HT-29 (cell line): Measurements from ENCODE around the gene ULK1. TPM values are rescaled to one million over a fixed set of nuclear protein-coding genes. Genes with fewer than 3 reads are reported as not detected.
"Not testable (repeated sequence)": the region's sequence is repeated elsewhere in the genome, so short reads cannot be mapped to it uniquely, and the experiment has no call there.

Experiments
- DNase-seq: peaks from one replicate; pipeline ENCODE4 v3.0.0-alpha.2; 2015; ENCODE audit warnings: low spot score
- total RNA-seq: library from RNA; depleted of rRNA; stranded (reverse); fragments of >200 nt; shearing (Covaris generic); gene quantifications from 2 replicates; pipeline ENCODE4 v1.2.3, GENCODE V29; 2014

The ULK1 gene
- total RNA-seq, 1 experiment from 2014 or later = 9.6 TPM

GRCh38 chr12:131885543-131886057, 8.8 kb upstream of the ULK1 start:
- no peak for DNase-seq

GRCh38 chr12:131891722-131892121, 2.7 kb upstream of the ULK1 start:
- DNase-seq = not testable (repeated sequence)

DNA sequence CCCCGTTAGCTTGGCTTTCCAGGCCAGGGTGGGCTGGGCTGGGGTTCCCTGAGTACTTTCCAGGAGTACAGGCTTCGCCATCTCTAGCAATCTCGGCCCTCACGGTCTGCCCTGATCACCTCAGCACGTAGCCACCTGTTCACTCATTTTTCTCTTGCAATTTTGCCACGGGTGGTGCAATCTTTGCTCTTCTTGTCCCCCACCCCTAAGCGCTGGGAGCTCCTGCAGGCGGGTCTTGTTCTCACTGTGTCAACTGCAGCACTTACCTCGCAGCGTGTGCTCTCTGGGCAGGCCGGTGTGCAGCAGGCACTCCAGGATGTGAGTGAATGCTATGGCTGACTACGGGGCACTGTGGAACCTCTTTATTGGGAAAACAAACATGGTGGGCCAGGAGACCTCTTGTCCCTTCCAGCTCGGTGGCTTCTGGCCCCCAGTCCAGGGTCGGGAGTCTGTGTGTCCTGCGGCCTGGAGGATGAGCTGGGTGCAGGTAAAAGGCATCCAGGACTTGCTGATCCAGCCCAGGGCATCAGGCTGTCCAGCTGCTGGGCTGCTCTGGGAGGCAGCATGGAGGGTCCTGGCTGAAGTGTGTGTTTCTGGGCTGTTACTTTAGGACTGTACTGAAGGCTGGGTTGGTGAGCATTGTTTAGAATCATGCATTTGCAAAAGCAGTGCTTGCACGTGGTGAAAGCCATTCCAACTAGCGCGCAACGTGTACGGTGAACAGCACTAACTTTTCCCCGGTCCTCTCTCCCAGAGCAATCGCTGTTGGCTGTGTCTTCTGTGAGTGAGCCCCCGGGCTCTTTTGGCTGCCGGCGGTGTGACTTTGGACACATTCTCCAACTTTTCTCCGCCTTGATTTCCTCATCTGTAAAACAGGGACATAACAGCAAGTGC, 1.5 kb upstream of the ULK1 start:
- DNase-seq = no peak

DNA sequence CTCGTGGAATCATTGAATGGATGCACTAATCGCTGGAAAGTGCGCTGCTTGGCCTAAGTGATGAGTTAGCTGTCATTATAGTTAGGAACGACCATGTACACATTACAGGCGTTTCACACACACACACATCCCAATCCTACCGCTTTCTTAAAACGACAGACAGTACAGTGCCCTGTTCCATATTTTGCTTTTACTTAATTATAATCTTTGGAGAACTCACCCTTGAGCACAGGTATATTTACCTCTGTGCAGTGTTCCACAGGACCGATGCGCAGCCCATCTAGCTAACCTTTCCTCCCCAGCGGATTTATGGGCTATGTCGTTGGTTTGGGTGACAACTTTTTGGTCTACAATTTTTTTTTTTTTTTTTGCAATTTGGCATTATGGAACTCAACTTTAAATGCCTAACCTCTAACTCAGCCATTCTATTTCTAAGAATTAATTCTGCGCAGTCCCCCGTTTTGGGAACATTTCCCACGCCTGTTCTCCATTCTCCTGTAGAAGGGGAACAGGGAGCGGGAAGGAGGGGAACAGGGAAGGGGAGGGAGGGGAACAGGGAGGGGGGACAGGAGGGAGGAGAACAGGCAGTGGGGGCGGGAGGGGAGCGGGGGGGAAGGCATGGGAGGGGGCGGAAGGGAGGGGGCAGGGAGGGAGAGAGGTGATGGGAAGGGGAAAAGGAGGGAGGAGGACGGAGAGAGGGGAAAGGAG, 663 bp upstream of the ULK1 start:
- no peak for DNase-seq

GRCh38 chr12:131894981-131895639, 688 bp downstream of the ULK1 start:
- DNase-seq = peak; percentile 13

GRCh38 chr12:131895640-131896079, 1.2 kb downstream of the ULK1 start:
- DNase-seq = no peak

DNA sequence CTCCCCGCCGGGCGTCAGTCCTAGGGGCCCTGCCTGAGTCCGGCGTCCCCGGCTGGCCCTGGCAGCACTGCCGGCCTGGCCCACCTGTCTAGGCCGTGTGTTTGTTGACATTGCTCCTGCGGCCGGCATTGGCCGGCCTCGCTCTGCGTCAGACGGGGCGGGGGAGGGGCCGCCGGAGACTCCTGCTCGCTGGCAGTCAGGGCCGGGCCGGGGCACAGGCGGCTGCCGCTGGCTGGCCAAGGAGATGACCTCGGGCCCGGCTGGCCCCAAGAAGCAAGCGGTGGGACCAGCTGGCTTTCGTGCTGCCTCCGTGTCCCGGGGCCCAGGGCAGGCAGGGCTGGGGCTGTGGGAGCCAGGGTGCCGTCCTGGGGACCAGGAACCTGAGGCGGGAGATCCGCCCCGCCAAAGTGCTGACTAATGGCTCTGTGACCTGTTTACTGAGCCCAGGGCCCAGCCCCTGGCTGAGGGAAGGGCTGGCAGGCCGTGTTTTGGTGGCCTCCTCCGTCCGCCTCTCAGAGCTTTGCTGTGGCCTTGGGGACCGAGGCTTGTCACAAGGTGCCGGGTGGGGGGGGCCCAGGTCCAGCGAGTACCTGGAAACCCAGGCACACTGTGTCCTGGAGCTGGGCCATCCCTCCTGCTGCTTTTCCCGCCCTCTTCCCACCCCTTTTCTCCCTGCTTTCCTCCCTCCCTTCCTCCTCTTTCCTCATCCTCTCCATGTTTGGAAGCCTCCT, 1.8 kb downstream of the ULK1 start:
- DNase-seq = peak; percentile 88

- DNase-seq = no peak
These were observed 2.4 kb downstream of the ULK1 start for GRCh38 chr12:131896811-131897270.

GRCh38 chr12:131897276-131897675, 2.9 kb downstream of the ULK1 start:
- DNase-seq = no peak

DNA sequence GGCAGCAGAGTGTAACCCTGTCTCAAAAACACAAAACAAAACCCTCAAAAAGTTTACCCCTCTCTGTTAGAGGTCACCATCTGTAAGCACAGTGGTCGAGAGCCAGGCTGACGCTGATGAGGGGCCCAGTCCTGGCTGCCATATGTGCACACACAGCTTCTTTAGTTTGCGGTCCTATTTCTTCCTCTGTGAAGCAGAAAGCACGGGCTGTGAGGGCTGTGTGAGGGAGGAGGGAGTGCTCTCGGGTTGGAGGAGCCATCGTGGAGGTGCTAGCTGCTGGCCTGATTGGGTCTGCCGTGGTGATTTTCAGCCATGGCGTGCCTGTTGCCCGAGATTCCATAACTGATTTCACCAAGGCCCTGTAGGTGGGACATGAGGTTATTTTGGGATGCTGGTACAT, 3.5 kb downstream of the ULK1 start:
- DNase-seq = no peak

DNA sequence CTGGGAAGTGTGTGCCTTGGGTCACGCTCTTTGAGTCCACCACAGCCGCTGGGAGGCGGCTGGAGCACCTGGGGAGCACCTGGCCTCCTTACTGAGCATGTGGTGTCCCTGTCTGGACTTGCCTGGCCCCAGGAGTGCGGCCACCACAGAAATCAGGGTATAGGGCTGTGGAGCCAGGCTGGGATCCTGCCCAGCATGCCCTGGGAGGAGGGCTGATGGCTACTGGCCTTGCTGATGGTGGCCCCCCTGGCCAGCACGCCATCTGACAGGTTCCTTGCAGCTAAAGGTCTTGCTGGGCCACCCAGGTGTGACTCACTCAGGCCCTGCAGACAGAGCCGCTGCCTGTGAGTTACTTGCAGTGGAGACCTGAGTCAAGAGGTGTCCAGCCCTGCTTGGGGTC, 6.0 kb downstream of the ULK1 start:
- DNase-seq = no peak

DNA sequence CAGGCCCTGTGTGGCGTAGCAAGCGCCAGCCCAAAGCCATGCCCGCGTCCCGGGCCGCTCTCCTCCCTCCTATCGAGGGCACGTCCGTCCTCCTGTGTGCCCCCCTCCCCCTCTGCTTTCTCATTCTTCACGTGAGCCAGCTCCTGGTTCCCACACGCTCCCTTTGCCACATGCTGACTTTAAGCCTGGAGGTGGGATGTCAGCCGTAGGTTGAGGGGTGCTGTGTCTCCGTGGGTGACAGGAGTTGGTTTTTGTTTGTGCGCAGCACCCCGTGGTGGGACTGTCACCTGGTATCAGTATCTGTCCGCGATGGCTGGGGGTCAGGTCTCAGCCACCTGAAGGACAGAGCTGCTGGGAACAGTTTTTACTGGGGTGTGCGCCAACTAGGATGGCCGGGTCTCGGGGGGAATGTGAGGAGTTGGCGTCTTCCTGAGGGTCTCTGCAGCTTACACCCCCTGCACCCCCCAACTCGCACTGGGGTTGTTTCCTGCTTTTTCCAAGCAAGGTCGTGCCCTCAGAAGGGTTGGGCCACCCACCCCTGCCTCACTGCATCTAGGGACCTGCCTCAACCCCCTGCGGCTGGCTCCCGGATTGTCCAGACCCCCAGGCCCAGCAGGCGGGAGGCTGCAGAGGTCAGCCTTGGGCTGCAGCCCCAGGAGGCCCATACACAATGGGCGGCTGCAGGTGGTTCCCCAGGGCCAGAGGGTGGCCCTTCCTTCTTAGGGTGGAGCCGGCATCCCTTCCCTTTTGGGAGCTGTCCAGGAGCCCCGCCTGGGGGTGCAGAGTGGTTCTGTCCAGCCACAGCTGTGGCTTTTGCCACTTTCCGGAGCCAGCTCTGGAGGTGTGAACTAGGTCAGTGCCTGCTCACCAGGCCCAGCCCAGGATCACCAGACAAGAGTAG, 7.3 kb downstream of the ULK1 start:
- DNase-seq = peak; percentile 45

DNA sequence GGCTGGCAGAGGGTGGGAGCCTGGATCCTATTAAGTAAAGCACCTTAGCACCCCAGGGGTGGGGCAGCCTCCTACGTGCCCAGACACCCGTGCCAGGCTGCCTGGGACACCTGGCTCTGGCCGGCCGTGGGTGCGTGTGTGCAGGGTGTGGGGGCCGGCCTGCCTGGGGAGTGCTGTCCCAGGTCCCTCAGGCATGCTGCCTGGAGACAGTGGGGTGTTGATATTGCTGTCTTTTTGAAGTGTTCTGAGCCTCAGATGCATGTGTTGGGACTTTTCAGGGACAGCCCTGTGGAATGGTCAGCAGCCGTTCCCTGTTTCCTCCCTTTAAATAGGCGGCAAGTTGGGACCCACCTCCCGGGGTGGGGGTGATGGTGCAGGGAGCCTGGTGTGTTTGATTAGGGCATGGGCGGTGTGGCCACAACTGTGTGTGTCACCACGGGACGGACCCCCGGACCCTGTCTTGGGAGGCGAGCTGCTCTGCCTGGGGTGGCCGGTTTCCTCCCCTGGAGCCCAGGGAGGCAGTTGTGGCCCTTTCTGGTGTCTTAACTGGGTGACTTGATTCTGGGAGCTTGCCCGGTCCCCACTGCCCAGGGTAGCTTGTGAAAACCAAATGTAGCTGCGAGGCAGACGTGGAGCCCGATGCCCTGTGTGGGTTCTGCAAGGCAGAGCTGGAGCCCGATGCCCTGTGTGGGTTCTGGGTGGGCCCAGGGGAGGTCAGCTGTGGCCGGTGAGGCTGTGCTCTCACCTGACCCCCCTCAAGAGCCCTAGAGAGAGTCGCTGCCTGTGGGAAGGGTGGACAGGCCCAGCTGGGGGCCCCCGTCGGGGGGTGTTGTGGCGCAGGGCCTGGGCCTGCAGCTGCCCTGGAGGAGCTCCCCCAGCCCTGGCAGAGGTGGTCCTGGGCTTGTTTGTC, 8.2 kb downstream of the ULK1 start:
- DNase-seq = no peak

DNA sequence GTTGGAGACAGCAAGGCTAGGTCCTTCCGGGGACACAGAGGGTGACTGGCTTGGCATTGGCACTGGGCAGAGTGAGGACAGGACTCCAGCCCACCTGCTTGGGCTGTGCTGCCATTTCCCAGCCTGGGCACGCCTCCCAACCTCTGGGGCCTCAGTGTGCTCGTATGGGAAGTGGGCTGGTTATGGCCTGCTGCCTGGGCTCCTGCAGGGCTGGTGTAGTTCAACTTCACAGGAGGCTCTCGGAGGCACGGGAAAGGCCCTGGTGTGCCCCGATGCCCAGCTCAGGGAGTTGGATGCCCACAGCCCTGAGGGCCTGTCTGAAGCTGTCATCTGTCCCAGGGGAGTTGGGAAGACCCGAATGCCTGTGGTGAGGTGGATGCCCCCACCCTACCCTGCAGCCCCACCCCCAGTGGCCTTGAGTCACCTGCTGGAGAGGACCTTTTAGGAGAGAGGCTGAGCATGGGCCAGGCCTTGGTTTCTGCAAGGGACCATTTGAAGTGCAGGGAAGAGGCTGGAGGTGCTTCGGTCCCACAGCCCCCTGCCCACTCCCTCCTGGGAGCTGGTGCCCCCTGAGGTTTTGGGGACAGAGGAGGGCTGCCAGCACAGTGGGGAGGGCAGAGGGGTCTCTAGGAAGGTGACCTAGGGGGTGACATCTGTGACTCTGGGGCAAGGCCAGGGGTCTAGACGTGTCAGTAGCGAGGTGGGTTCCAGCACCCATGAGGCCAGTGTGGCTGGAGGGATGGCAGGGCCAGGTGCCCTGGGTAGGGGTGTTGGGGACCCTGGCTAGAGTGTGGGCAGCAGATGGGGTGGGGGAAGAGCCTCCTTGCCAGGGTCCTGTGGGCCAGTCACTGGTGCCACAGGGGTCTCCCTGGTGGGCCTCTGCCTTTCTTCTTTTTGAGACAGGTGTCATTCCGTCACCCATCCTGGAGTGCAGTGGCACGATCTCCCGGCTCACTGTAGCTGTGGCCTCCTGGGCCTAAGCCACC, 9.1 kb downstream of the ULK1 start:
- no peak for DNase-seq

GRCh38 chr12:131904346-131904745, 9.9 kb downstream of the ULK1 start:
- DNase-seq = no peak

DNA sequence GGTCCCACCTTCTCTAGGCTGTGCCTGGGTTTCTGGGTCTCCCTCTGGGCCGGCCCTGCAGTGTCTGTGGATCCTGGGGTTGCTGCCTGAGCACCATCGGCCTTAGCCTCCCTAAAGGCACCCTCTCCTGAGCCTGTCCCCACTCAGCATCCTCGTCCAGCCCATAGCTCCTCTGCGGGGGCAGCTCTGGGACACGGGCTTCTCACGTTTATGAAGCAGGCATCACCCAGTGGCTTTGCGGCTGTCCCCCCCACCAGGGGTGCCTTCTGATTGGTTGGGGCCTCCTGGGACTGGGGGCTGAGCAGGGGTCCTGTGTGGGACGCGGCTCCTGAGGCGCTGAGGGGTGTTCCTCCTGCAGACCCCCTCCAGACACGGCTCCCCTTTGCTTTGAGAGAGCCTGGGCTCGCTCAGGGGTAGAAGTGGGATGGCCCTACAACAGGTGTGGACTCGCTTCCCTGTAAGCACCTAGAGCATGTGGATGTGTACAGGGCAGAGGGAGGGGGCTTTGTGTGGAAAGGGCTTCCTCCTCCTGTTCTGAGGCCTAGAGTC, 10.7 kb downstream of the ULK1 start:
- DNase-seq = no peak

- DNase-seq = no peak
These were observed 11.2 kb downstream of the ULK1 start for GRCh38 chr12:131905630-131906091.
